ENCODE data around the gene RAPGEF4.

GRCh38 chr2:173008786-173009185 is 273.1 kb downstream of the RAPGEF4 start:
- TF ChIP-seq CTCF (IDR thresholded peaks at IDR 0.05), result no peak
- TF ChIP-seq POLR2A (IDR thresholded peaks at IDR 0.05), result no peak

All from gastroesophageal sphincter (tissue), 3 donors.